Measurements from ENCODE around the gene ZDHHC14. TPM values are rescaled to one million over a fixed set of nuclear protein-coding genes. Genes with fewer than 3 reads are reported as not detected.

The ZDHHC14 gene
- total and polyA plus RNA-seq, 2 of the 8 experiments (the other 6 are each of a cell fraction or from before 2014, with no cell fraction given), result 2.9 to 5.3 TPM

DNA sequence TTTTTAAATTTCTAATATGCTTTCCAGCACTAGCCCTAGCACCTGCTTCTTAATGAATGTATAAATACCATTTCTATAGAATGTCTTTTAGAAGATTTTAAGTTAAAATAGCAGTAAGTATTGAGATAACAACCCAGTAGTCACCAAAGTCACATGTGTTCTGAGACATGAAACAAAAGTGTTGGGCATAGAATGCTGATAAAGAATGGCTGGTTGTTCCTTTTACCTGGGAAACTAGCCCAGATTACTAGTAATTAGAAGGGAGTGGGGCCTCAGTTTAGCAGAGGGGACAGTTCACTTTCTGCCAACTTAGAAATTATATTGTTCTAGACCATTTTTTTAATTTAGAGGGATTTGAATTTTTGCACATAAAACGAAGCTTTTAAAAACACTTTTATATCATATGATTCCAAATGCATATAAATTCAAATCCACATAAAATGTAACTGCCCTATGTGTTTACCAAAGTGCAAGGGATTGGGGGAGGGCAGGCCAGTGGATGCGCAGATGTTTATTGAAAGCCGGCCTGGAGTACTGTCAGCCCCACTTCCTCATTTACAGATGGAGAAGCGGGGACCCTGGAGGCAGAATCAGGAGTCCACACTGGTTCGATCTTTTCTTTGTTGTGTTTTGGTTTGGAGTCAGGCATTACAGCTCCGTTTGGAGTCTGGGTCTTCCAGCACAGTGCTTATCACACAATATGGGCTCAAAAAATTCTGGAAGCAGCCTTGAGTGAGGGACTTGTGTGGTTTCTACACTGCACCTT, 139.8 kb downstream of the ZDHHC14 start:
- no peak overlapping the region for H2BK20ac ChIP-seq (ENCODE audit: low read length)
- TF ChIP-seq TAF7 (optimal IDR thresholded peaks at IDR 0.05; ENCODE audit: borderline replicate concordance, low read depth, low read length), result no peak
- TF ChIP-seq BCL11A (IDR thresholded peaks at IDR 0.05; ENCODE audit: low read depth in 2 of 2, low read length in 2 of 2), result no peak
- TF ChIP-seq, protein P1, sequence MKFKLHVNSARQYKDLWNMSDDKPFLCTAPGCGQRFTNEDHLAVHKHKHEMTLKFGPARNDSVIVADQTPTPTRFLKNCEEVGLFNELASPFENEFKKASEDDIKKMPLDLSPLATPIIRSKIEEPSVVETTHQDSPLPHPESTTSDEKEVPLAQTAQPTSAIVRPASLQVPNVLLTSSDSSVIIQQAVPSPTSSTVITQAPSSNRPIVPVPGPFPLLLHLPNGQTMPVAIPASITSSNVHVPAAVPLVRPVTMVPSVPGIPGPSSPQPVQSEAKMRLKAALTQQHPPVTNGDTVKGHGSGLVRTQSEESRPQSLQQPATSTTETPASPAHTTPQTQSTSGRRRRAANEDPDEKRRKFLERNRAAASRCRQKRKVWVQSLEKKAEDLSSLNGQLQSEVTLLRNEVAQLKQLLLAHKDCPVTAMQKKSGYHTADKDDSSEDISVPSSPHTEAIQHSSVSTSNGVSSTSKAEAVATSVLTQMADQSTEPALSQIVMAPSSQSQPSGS (IDR thresholded peaks at IDR 0.05; ENCODE audit: low read length), result no peak
- TF ChIP-seq CBX8 (IDR thresholded peaks at IDR 0.05; ENCODE audit: borderline replicate concordance, low read depth, low read length), result no peak
- no peak for TF ChIP-seq FOSL1 (IDR thresholded peaks at IDR 0.05; ENCODE audit: insufficient read depth, low read depth, low read length)
- TF ChIP-seq HDAC6 (IDR thresholded peaks at IDR 0.05; ENCODE audit: low read depth, low read length), result no peak
- TF ChIP-seq SP2 (IDR thresholded peaks at IDR 0.05; ENCODE audit: low read length), result no peak
- TF ChIP-seq TAF1 (IDR thresholded peaks at IDR 0.05; ENCODE audit: low read depth, low read length), result no peak
- TF ChIP-seq EGR1 (IDR thresholded peaks at IDR 0.05; ENCODE audit: borderline replicate concordance, low read depth, low read length), result no peak
- TF ChIP-seq CREB1 (IDR thresholded peaks at IDR 0.05), result no peak
- no peak for TF ChIP-seq SP4 (IDR thresholded peaks at IDR 0.05; ENCODE audit: low read length)
- TF ChIP-seq SIRT6 (IDR thresholded peaks at IDR 0.05; ENCODE audit: low read length), result no peak

More for the DNA sequence above, 139.8 kb downstream of the ZDHHC14 start:
- no peak overlapping the region for H4K5ac ChIP-seq (ENCODE audit: insufficient read length, low read depth, low read length)
- peaks cover 0 to 10% (median 7%) of the 10 kb centered on the region in 4 experiments; a peak in 5 of 7 replicates for H3K4me1 ChIP-seq (replicated peaks in 1 of 4; ENCODE audit: control insufficient read depth in 3 of 4, insufficient read depth in 4 of 4, low read length in 3 of 4)
- no peak overlapping the region for H2AFZ ChIP-seq (ENCODE audit: low read length)
- no peak overlapping the region for H3K9ac ChIP-seq (replicated peaks in 1 of 4; ENCODE audit: extremely low read depth in 1 of 4, low read depth in 3 of 4, low read length in 3 of 4)
- no peak overlapping the region for H3K56ac ChIP-seq (replicated peaks; ENCODE audit: insufficient read length, low read depth, low read length)
- H3K27ac ChIP-seq (ENCODE audit: low read depth, low read length), result no peak overlapping the region
- H4K20me1 ChIP-seq (replicated peaks in 1 of 2; ENCODE audit: control insufficient read depth in 1 of 2, insufficient read depth in 2 of 2, low read length in 2 of 2), result no peaks in the 10 kb centered on the region
- H3K14ac ChIP-seq (ENCODE audit: insufficient read length), result no peak overlapping the region
- no peak overlapping the region for H3K18ac ChIP-seq (ENCODE audit: extremely low read depth, low read length)
- no peak overlapping the region for H2BK120ac ChIP-seq (replicated peaks; ENCODE audit: low read depth, low read length)
- no peak overlapping the region for H2BK15ac ChIP-seq (ENCODE audit: low read length)
- no peak overlapping the region for H3K4ac ChIP-seq (replicated peaks; ENCODE audit: insufficient read length, low read depth, low read length)
- no peak overlapping the region for H2AK5ac ChIP-seq (ENCODE audit: low read depth, low read length)
- no peak for FAIRE-seq
- no peak overlapping the region for H2BK5ac ChIP-seq (ENCODE audit: low read depth, low read length)
- H3K36me3 ChIP-seq (ENCODE audit: control insufficient read depth in 2 of 4, insufficient read depth in 4 of 4, low read length in 3 of 4), result no peaks in the 10 kb centered on the region
- DNase-seq (ENCODE audit: low read depth in 1 of 2, low spot score in 2 of 2), result no peak
- H3K23me2 ChIP-seq (ENCODE audit: low read depth, low read length), result no peaks in the 10 kb centered on the region
- no peak overlapping the region for H3K4me2 ChIP-seq (ENCODE audit: insufficient read depth in 1 of 2, low read depth in 2 of 2, low read length in 2 of 2)
- POLR2A ChIA-PET (ENCODE audit: partially characterized antibody), result interaction anchor here (1.4 kb wide), 1 partner anchor 197 kb away, joined by 3 read pairs; the partner anchor contains the start of gene TMEM242
- no peaks in the 10 kb centered on the region for H3K27me3 ChIP-seq (replicated peaks in 1 of 4; ENCODE audit: control insufficient read depth in 3 of 4, extremely low read depth in 1 of 4, insufficient read depth in 3 of 4, low read length in 3 of 4)
- CTCF ChIA-PET (ENCODE audit: partially characterized antibody), result interaction anchor here (1.6 kb wide), 2 partner anchors 21 to 76 kb away, joined by 4 read pairs; no protein-coding TSS in a partner anchor
- no peaks in the 10 kb centered on the region for H3K79me1 ChIP-seq (ENCODE audit: low read depth, low read length)
- no peak overlapping the region for H4K91ac ChIP-seq (replicated peaks; ENCODE audit: insufficient read length, low read length)
- H2BK12ac ChIP-seq (ENCODE audit: low read depth, low read length), result no peak overlapping the region
- H3K79me2 ChIP-seq (ENCODE audit: control insufficient read depth in 1 of 2, insufficient read depth in 2 of 2, low read length in 2 of 2), result no peaks in the 10 kb centered on the region
- H4K8ac ChIP-seq (ENCODE audit: extremely low read depth, insufficient read depth, low read length), result no peak overlapping the region
- H3K9me3 ChIP-seq (ENCODE audit: insufficient read depth in 2 of 2, low read depth in 1 of 2, low read length in 1 of 2), result peaks cover 0 to 2% of the 10 kb centered on the region in 2 experiments; a peak in 1 of 4 replicates
- no peak overlapping the region for H3K23ac ChIP-seq (ENCODE audit: insufficient read length)
- H3K4me3 ChIP-seq (ENCODE audit: extremely low read depth in 1 of 4, insufficient read depth in 2 of 4, low read depth in 3 of 4, low read length in 4 of 4), result no peak overlapping the region
- 88% methylated on average over 6 of the region's 6 CpGs; no CpG with 5 or more reads in 1 of the 2 experiments for WGBS, 2 experiments (ENCODE audit: extremely low coverage in 1 of 2, insufficient coverage in 1 of 2, insufficient read length in 1 of 2, insufficient replicate concordance in 2 of 2, low coverage in 1 of 2, low lambda C conversion rate in 2 of 2, missing lambda C conversion rate in 1 of 2)
